HG02642 (cell line): Measurements from ENCODE around the gene RTN4RL1.

Source experiments
- ATAC-seq: cut with Tn5 transposase; IDR thresholded peaks from one replicate; pipeline ENCODE4 v1.9.1; 2021; ENCODE audit warnings: mild to moderate bottlenecking; ENCODE audit not compliant: unreplicated experiment, poor library complexity

The RTN4RL1 gene

GRCh38 chr17:2049333-2050299, 24.5 kb upstream of the RTN4RL1 start:
- peak; percentile 62 for ATAC-seq

- no peak for ATAC-seq
Measured at GRCh38 chr17:2048805-2049204, 23.7 kb upstream of the RTN4RL1 start.

- ATAC-seq = no peak
Measured at GRCh38 chr17:2047590-2047989, 22.5 kb upstream of the RTN4RL1 start.

GRCh38 chr17:2044263-2044894, 19.2 kb upstream of the RTN4RL1 start:
- no peak for ATAC-seq

GRCh38 chr17:2043785-2044184, 18.7 kb upstream of the RTN4RL1 start:
- no peak for ATAC-seq

GRCh38 chr17:2042933-2043332, 17.8 kb upstream of the RTN4RL1 start:
- no peak for ATAC-seq

GRCh38 chr17:2042390-2042847, 17.3 kb upstream of the RTN4RL1 start:
- ATAC-seq = no peak

GRCh38 chr17:2041561-2042389, 16.6 kb upstream of the RTN4RL1 start, which contains the start of gene OVCA2:
Gene OVCA2 (plus strand): TSS chr17:2042022. CDS start chr17:2042048, 26 bp downstream.
- peak; percentile 93 for ATAC-seq

GRCh38 chr17:2040942-2041560, 15.9 kb upstream of the RTN4RL1 start:
- no peak for ATAC-seq

GRCh38 chr17:2040219-2040827, 15.2 kb upstream of the RTN4RL1 start:
- no peak for ATAC-seq

- no peak for ATAC-seq
Measured at GRCh38 chr17:2037155-2037554, 12.0 kb upstream of the RTN4RL1 start.

GRCh38 chr17:2035541-2036488, 10.7 kb upstream of the RTN4RL1 start:
- no peak for ATAC-seq

- no peak for ATAC-seq
Measured at GRCh38 chr17:2034806-2035540, 9.8 kb upstream of the RTN4RL1 start.

GRCh38 chr17:2034157-2034556, 9.0 kb upstream of the RTN4RL1 start:
- ATAC-seq = no peak

- no peak for ATAC-seq
Measured at GRCh38 chr17:2033153-2033552, 8.0 kb upstream of the RTN4RL1 start.

- peak; percentile 17 for ATAC-seq
Measured at GRCh38 chr17:2030779-2031163, 5.6 kb upstream of the RTN4RL1 start.

GRCh38 chr17:2029911-2030778, 5.0 kb upstream of the RTN4RL1 start, which contains the start of gene DPH1:
Gene DPH1 (plus strand): TSS chr17:2030153. CDS start chr17:2030170, 17 bp downstream.
- peak; percentile 79 for ATAC-seq
